ENCODE measurements around the gene DPPA3.

Gene DPPA3

DNA sequence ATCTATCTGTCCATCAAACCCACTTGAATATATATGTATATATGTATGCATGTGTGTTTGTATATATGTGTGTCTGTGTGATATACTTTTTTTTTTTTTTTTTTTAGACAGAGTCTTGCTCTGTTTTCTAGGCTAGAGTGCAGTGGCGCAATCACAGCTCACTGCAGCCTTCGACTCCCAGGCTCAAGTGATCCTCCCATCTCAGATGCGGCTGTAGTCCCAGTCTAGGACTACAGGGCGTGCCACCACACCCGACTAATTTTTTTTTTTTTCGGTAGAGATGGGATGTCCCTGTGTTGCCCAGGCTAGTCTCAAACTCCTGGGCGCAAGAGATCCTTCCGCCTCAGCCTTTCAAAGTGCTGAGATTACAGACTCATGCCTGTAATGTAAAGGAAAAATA is 32.5 kb upstream of the DPPA3 start:
- no peak for ATAC-seq
- no peak for TF ChIP-seq POU6F1 (CRISPR knock-in tag; IDR thresholded peaks at IDR 0.05; ENCODE audit: borderline replicate concordance, low read depth)

DNA sequence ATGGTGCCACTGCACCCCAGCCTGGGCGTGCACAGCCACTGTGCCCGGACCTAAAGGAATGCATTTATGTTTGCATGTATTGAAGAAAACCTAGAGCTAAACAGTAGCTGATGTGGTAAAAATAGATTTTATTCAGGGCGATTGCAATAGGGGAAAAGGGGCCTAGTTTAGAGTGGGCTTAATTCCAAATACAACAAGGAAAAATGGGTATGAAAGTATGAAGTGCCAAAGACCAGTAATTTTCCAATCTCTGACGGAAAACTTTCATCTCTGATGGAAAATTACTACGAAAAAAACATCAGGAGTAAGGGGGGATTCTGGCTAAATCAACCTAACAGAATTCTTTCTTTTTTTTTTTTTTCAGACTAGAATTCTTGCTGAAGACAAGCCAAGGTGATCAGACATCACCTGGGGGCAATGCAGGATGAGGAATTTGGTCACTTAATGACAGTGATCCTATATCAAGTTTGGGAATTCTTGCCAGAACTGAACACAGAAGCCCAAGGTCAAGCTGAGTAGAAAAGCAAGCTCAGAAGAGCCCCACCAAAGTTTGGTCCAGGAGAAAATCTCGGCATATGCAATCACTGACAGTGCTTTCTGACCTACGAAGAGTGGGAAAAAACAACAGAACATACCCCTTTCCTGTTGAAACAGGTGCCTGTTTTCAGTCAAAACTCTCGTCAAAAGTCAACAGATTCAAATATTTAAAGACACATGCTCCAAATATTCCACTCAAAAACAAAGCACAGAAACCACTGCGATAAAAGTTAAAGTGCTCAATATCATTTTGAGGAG is 31.8 kb upstream of the DPPA3 start:
- TF ChIP-seq TCF4 (CRISPR knock-in tag; IDR thresholded peaks at IDR 0.05; ENCODE audit: borderline replicate concordance) (no peak), ESRRG (CRISPR knock-in tag; IDR thresholded peaks at IDR 0.05) (no peak), CSRNP3 (CRISPR knock-in tag; IDR thresholded peaks at IDR 0.05) (no peak), ZFP30 (CRISPR knock-in tag; IDR thresholded peaks at IDR 0.05) (no peak)
- no peak for ATAC-seq

DNA sequence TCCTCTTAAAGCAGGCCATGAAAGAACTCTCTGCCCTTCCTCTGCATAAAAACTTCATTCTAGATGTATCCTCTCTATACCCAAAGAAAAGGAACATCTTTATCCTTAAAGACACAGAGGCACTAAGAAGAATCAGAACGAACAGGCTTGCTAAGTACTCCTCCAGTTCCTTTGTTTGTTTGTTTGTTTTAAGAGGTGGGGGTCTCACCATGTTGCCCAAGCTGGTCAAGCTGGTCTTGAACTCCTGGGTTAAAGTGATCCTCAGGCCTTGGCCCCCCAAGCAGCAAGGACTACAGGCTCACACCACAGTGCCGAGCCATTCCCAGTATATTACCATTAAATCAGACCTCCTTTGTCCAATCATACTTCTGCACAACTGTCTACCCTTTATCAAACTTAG is 29.7 kb upstream of the DPPA3 start:
- ATAC-seq = no peak
- TF ChIP-seq CSDC2 (CRISPR knock-in tag; IDR thresholded peaks at IDR 0.05) (no peak), ZFP30 (CRISPR knock-in tag; IDR thresholded peaks at IDR 0.05) (no peak), SNAI2 (CRISPR knock-in tag; IDR thresholded peaks at IDR 0.05) (no peak), BACH2 (CRISPR knock-in tag; IDR thresholded peaks at IDR 0.05; ENCODE audit: borderline replicate concordance) (no peak), ARNTL (CRISPR knock-in tag; IDR thresholded peaks at IDR 0.05; ENCODE audit: borderline replicate concordance, low read depth) (no peak), PPARA (CRISPR knock-in tag; IDR thresholded peaks at IDR 0.05; ENCODE audit: borderline replicate concordance) (no peak), ZC3H10 (CRISPR knock-in tag; IDR thresholded peaks at IDR 0.05) (no peak), GLIS3 (CRISPR knock-in tag; IDR thresholded peaks at IDR 0.05) (no peak), RARB (CRISPR knock-in tag; IDR thresholded peaks at IDR 0.05) (no peak), TOX (CRISPR knock-in tag; IDR thresholded peaks at IDR 0.05; ENCODE audit: borderline replicate concordance) (no peak), ESRRG (CRISPR knock-in tag; IDR thresholded peaks at IDR 0.05) (no peak), ZNF70 (CRISPR knock-in tag; IDR thresholded peaks at IDR 0.05) (no peak), TCF4 (CRISPR knock-in tag; IDR thresholded peaks at IDR 0.05; ENCODE audit: borderline replicate concordance) (no peak)
- TF ChIP-seq, protein P1, sequence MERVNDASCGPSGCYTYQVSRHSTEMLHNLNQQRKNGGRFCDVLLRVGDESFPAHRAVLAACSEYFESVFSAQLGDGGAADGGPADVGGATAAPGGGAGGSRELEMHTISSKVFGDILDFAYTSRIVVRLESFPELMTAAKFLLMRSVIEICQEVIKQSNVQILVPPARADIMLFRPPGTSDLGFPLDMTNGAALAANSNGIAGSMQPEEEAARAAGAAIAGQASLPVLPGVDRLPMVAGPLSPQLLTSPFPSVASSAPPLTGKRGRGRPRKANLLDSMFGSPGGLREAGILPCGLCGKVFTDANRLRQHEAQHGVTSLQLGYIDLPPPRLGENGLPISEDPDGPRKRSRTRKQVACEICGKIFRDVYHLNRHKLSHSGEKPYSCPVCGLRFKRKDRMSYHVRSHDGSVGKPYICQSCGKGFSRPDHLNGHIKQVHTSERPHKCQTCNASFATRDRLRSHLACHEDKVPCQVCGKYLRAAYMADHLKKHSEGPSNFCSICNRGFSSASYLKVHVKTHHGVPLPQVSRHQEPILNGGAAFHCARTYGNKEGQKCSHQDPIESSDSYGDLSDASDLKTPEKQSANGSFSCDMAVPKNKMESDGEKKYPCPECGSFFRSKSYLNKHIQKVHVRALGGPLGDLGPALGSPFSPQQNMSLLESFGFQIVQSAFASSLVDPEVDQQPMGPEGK (CRISPR knock-in tag; IDR thresholded peaks at IDR 0.05; ENCODE audit: borderline replicate concordance) = no peak

DNA sequence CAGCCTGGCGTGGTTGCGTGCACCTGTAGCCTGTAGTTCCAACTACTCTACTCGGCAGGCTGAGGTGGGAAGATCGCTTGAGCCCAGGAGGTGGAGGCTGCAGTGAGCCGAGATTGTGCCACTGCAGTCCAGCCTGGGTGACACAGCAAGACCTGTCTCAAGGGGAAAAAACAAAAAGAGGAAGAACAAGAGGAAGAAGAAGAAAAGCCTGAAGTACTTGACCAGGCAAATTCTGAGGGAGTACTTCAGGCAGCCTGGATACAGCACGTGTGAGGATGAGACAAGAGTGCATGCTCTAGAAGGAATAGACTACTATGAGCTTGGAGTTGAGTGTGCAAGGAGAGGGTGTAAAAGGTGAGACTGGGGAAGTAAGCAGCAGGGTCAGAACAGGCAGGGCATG is 17.4 kb upstream of the DPPA3 start:
- no peak for ATAC-seq
- TF ChIP-seq RARB (CRISPR knock-in tag; IDR thresholded peaks at IDR 0.05) (no peak), GLIS3 (CRISPR knock-in tag; IDR thresholded peaks at IDR 0.05) (no peak), OSR1 (CRISPR knock-in tag; IDR thresholded peaks at IDR 0.05) (no peak), TOX (CRISPR knock-in tag; IDR thresholded peaks at IDR 0.05; ENCODE audit: borderline replicate concordance) (no peak), ZNF565 (CRISPR knock-in tag; conservative IDR thresholded peaks at IDR 0.05; ENCODE audit: low read depth) (no peak), ZNF8 (CRISPR knock-in tag; IDR thresholded peaks at IDR 0.05) (no peak), POU6F1 (CRISPR knock-in tag; IDR thresholded peaks at IDR 0.05; ENCODE audit: borderline replicate concordance, low read depth) (no peak), TCF4 (CRISPR knock-in tag; IDR thresholded peaks at IDR 0.05; ENCODE audit: borderline replicate concordance) (no peak), ISL1 (CRISPR knock-in tag; IDR thresholded peaks at IDR 0.05) (no peak), ARNTL (CRISPR knock-in tag; IDR thresholded peaks at IDR 0.05; ENCODE audit: borderline replicate concordance, low read depth) (no peak)
- TF ChIP-seq, protein P2, sequence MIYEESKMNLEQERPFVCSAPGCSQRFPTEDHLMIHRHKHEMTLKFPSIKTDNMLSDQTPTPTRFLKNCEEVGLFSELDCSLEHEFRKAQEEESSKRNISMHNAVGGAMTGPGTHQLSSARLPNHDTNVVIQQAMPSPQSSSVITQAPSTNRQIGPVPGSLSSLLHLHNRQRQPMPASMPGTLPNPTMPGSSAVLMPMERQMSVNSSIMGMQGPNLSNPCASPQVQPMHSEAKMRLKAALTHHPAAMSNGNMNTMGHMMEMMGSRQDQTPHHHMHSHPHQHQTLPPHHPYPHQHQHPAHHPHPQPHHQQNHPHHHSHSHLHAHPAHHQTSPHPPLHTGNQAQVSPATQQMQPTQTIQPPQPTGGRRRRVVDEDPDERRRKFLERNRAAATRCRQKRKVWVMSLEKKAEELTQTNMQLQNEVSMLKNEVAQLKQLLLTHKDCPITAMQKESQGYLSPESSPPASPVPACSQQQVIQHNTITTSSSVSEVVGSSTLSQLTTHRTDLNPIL (CRISPR knock-in tag; IDR thresholded peaks at IDR 0.05; ENCODE audit: low read depth) = no peak
- TF ChIP-seq, protein P3, sequence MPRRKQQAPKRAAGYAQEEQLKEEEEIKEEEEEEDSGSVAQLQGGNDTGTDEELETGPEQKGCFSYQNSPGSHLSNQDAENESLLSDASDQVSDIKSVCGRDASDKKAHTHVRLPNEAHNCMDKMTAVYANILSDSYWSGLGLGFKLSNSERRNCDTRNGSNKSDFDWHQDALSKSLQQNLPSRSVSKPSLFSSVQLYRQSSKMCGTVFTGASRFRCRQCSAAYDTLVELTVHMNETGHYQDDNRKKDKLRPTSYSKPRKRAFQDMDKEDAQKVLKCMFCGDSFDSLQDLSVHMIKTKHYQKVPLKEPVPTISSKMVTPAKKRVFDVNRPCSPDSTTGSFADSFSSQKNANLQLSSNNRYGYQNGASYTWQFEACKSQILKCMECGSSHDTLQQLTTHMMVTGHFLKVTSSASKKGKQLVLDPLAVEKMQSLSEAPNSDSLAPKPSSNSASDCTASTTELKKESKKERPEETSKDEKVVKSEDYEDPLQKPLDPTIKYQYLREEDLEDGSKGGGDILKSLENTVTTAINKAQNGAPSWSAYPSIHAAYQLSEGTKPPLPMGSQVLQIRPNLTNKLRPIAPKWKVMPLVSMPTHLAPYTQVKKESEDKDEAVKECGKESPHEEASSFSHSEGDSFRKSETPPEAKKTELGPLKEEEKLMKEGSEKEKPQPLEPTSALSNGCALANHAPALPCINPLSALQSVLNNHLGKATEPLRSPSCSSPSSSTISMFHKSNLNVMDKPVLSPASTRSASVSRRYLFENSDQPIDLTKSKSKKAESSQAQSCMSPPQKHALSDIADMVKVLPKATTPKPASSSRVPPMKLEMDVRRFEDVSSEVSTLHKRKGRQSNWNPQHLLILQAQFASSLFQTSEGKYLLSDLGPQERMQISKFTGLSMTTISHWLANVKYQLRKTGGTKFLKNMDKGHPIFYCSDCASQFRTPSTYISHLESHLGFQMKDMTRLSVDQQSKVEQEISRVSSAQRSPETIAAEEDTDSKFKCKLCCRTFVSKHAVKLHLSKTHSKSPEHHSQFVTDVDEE (CRISPR knock-in tag; IDR thresholded peaks at IDR 0.05) = no peak
- TF ChIP-seq, protein P1 (CRISPR knock-in tag; IDR thresholded peaks at IDR 0.05; ENCODE audit: borderline replicate concordance) = no peak

All from SK-N-SH treated with all-trans-retinoic acid at 6 μM for 48 hours (cell line).